GM21786 (cell line): ENCODE measurements around the gene MAP3K20.
"Not testable (repeated sequence)": the region's sequence is repeated elsewhere in the genome, so short reads cannot be mapped to it uniquely, and the experiment has no call there.

ENCODE experiments used
- ATAC-seq: cut with Tn5 transposase; IDR thresholded peaks from one replicate; pipeline ENCODE4 v1.9.1; 2021; ENCODE audit not compliant: unreplicated experiment

The MAP3K20 gene

DNA sequence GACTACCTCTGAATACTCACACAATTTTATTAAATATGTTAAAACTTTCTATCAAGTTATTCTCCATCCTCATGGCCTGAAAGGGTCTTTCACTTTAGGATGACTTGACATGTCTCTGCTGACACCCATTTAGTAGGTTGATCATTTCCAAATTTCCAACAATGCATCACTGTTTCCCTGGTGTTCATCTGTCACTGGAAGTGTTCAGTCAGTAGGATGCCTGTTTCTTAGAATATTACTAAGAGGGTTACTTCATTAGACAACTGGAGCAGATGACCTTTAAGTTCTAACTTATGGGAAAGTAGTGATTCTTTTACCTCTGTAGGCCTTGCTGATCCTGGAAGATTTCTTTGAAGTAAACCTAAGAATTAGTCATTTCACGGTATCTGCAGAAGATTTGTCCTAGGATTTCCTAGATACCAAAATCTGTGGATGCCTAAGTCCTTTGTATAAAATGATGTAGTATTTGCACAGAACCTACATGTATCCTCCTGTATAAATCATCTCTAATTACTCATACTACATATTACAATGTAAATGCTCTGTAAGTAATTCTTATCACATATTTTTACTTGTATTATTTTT, 77.7 kb downstream of the MAP3K20 start:
- no peak for ATAC-seq

DNA sequence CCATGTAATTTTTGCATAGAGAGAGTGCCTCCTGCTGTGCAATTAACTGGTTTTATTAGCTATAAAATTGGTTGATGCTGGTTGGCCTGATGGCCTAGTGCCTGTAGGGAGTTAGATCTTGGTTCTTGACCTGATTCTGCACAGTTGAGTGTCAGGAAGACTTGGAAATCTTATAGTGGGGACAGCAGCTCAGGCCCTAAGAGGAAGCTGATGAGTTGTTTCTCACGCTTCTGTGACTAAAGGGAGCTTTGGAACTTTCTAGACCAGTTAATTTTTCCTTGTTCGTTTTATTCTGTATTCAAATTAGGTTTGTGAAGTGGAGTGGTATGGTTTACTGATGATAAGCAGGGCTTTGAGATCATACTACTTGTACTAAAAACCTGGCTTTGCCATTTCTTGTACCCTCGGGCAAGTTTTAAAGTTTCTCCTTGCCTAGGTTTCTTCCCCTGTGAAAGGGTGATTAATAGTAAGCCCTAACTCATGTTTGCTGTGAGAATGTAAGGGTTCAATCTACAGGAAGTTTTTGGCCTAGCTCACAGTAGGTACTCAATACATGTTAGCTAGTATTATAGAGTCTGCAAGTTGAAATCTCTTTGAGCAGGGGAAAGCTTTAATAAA, 82.1 kb downstream of the MAP3K20 start:
- no peak for ATAC-seq

DNA sequence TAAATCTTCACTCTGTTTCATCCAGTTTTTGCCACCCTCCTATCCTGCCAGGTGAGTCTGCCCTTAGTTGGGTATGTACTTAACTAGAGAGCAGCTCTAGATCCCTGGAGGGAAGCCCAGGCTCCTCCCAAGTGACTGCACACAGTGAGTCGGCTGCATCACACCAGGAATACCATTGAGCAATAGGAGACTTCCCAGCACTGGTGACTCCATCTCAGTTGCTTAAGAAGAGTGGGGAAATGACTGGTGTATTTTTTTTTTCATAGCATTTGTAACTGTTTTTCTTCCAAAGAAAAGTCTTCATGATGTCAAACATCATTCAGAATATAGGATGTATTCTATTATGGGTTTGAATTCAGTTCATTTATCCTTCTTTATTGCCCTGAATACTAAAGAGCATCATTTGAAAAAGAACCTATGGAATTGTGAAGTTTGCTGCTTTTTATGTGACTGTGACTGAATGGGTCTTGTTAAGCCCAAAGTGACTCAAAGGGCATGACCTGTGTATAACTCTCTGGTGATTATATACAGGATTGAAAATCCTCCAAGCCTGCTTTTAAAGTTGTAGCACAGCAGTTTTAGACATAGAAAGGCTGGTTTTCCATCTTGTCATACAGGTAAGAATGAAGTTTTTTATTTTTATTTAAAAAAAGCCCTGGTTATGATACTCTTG, 84.3 kb downstream of the MAP3K20 start:
- ATAC-seq = no peak

DNA sequence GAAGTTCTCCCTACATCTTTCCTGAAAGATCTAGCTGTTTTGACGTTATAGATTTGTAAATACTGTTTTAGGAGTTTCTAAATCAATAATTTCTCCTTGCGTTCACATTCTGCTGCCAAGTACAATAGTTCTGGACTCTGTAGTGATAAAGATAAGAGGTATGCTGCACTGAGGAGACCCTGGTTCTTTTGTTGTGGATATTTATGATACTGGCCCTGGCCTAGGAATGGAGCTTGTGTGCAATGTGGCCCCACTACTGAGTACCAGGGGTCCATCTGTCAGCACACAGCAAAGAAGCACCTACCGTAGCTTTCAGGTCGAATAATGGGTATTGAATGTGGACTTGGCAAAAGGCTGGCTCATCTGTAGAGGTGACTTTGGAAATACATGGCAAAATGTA, 85.0 kb downstream of the MAP3K20 start:
- ATAC-seq = no peak

DNA sequence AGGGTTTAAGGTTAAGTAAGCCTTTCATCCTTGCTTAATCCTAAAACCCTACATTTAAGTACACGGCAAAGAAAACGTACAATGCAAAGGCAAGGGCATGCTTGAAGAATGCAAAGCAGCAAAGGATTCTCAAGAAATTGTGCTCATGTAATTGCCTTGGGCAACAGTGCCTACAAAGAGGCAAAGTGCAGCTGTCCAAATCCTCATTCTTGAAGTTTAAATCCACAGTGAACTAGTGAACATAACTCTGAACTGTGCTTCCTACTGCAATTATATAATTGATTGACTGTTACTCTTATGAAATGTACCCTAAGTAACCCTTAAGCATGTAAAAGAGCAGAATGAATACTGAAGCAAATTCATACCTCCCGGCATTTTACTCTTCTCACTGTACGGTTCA, 85.4 kb downstream of the MAP3K20 start:
- no peak for ATAC-seq

DNA sequence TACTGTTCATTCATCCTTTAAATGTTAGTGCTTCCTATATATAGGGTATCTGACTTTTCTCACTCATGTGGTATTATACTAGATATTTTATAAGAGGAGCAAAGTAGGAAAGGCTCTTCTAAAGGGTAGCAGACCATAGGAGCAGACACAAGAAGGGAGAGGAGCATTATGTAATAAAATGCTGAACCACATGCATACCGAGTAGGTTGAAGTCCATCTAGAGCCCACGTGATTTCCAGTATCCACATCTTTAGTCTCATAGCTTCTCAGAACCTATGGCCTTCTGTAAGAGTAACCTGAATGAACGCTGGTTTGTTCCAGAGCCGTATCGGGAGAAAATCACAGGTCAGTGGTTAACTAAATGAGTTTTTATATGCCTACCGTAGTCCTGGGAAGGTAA, 85.9 kb downstream of the MAP3K20 start:
- no peak for ATAC-seq

DNA sequence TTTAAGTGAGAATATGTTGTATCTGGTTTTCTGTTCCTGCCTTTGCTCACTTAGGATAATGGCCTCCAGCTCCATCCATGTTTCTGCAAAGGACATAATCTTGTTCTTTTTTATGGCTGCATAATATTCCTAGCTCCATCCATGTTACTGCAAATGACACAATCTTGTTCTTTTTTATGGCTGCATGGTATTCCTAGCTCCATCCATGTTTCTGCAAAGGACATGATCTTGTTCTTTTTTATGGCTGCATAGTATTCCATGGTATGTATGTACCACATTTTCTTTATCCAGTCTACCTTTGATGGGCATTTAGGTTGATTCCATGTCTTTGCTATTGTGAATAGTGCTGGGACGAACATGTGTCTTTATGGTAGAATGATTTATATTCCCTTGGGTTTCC, 87.7 kb downstream of the MAP3K20 start:
- not testable (repeated sequence) for ATAC-seq

DNA sequence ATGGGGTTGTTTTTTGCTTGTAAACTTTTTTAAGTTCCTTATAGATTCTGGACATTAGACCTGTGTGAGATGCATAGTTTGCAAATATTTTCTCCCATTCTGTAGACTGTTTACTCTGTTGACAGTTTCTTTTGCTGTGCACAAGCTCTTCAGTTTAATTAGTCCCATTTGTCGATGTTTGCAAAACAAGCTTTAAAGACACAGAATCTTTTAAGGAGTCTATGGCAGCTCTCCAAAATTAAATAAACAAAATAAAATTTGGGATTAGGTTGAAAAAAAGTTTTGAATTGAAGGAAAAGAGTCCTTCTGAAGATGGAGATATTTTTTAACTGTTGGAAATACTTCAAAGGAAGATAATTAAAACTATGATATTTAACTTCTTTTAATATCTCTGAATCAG, 88.8 kb downstream of the MAP3K20 start:
- no peak for ATAC-seq

DNA sequence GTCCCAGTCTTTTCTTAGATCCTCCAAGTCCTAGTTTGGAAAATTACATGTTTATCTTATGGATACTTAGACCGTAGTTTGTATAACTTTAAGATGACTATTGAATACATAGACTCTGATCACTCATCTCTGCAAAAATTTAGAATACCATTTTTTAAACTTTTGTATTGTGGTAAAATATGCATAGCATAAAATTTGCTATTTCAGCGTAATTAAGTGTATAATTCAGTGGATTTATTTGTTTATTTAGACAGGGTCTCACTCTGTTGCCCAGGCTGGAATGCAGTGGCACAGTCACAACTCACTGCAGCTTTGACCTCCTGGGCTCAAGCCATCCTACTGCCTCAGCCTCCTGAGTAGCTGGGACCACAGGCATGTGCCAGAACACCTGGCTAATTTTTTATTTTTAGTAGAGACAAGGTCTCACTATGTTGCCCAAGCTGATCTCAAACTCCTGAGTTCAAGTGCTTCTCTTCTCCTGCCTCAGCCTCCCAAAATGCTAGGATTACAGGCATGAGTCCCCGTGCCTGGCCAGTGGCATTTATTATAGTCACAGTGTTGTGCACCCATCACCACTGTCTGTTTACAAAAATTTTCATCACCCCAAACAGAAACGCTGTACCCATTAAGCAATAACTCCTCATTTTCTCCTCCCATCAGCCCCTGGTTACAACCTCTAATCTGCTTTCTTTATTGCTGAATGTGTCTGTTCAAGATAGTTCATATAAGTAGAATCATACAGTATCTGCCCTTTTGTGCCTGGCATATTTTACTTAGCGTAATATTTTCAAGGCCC, 90.0 kb downstream of the MAP3K20 start:
- ATAC-seq = no peak

DNA sequence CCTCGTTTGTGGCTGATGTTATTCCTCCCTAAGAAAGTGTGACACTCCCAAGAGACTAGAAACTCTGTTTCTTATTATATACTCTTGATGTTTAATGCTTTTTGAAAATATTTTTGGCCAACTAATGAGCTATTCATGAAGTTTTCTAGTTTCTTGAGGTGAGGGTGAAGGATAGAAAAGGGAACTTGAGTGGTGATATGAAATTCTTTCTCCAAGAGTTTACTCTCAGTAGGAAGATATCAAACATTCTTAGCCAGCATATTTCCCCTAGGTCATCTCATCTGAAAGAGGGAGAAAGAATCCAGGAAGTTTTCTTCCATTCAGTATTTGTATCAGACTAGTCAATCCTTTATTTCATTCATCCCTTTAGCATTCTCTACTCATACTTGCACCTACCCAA, 95.7 kb downstream of the MAP3K20 start:
- ATAC-seq = no peak

DNA sequence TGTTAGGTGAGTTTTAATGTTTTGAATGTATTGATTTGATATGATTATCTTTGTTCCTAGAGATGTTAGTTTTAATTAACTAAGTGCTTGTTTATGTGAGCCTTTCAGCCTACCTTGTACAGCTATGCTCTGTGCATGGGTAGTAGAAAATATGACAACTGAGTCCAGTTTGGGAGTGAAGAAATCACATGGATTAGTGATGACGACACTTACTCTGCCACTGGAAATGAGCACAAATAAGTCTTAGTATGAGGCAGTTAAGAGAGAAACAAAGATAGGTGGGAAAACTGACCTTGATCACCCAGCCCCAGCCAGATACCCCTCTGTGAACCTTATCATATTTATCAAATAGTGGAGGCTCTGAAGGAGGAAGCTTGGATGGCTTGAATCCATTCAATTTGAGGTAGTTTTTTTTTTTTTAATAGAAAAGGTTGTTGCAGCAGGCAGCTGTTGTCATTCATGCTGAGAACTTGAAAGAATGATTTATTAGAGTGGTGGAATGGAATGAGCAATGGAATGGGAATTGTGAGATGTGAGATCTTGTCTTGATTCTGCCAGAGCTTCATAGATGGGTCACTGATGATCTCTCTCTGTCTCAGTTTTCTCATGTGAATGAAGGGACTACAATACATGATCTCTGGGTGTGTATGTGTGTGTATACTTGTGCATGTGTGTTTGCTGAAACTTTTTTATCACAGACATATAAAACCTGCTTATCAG, 96.4 kb downstream of the MAP3K20 start:
- no peak for ATAC-seq

DNA sequence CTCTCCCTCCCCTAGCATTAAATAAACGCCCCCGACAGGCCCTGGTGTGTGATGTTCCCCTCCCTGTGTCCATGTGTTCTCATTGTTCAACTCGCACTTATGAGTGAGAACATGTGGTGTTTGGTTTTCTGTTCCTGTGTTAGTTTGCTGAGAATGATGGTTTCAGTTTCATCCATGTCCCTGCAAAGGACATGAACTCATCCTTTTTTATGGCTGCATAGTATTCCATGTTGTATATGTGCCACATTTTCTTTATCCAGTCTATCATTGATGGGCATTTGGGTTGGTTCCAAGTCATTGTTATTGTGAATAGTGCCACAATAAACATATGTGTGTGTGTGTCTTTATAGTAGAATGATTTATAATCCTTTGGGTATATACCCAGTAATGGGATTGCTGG, 98.7 kb downstream of the MAP3K20 start:
- not testable (repeated sequence) for ATAC-seq

DNA sequence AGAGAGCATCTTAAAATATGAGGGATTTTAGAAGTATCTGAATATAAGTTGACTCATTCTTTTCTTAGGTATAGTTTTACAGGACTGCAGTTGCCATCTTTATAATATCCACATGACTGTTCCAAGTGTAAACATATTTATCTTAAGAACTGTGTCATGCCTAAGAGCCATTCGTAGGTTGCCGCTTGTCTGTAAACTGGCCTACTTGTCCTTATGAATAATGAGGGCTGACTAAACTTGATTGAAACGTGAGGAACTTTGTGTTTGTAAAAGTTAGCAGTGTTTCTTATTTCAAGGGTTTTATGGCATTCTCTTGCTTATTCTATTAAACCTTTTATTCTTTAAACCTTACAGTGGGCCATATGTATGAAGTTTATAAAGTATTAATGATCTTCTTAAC, 99.6 kb downstream of the MAP3K20 start:
- no peak for ATAC-seq

DNA sequence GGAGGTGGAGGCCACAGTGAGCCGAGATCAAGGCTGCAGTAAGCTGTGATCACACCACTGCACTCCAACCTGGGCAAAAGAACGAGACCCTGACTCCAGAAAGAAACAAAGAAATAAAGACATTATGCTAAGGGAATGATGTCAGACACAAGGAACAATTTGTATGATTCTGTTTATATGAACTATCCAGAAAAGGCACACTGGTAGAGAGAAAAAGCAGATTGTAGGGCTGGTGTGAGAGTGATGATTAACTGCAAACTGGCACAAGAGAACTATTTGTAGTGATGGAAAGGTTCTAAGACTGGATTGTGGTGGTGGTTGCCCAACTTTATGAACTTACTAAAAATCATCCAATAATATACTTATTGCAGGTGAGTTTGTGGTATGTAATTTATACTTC, 106.3 kb downstream of the MAP3K20 start:
- no peak for ATAC-seq

DNA sequence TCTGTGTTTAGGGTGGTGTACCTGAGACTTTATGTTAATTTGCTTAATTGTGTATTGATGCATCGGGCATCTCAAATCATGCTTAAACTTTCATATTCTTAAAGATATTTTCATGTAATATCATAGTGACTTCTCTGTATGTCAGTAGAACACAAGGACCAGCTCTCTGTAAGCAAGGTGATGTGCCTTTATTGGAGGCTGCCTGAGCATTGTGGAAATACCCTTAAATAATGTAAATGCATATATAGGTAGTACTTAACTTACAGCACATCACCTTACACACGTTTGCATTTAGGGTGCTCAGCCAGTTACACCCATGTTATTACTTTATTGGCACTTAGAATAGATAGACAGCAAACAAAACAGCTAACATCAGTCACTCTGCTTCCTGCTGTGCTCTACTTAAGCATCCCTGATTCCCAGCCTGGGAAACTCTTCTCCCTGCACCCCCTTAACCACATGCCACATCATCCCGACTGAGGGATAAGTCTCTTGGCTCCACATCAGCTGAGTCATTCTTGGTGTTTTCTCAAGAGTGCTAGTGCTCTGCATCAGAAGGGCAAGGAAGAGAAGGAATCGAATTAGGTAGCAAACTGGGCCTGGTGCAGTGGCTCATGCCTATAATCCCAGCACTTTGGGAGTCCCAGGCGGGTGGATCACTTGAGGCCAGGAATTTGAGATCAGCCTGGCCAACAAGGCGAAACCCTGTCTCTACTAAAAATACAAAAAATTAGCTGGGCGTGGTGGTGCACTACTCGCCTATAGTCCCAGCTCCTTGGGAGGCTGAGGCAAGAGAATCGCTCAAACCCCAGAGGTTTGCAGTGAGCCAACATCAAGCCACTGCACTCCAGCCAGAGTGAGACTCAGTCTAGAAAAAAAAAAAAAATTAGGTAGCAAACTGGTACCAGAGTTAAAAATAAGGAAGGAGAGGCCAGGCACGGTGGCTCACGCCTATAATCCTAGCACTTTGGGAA, 108.7 kb downstream of the MAP3K20 start:
- no peak for ATAC-seq

DNA sequence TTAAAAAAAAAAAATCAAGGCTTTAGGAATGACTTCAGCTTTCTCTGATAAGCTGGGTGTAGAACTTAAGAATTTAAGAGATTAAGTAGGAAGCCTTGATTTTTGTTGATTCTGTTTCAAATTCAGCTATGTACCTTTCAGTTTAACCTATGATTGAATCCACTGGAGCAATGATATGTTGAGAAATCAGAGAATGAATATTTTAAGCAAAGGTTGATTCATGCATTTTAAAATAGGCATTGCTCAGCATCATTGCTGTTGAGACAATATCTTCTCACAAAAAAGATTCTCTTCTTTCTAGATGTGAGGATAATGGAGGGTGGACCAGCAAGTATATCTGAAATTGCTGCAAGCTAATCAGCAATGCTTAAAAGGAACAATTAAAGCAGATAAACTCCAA, 109.8 kb downstream of the MAP3K20 start:
- ATAC-seq = no peak

DNA sequence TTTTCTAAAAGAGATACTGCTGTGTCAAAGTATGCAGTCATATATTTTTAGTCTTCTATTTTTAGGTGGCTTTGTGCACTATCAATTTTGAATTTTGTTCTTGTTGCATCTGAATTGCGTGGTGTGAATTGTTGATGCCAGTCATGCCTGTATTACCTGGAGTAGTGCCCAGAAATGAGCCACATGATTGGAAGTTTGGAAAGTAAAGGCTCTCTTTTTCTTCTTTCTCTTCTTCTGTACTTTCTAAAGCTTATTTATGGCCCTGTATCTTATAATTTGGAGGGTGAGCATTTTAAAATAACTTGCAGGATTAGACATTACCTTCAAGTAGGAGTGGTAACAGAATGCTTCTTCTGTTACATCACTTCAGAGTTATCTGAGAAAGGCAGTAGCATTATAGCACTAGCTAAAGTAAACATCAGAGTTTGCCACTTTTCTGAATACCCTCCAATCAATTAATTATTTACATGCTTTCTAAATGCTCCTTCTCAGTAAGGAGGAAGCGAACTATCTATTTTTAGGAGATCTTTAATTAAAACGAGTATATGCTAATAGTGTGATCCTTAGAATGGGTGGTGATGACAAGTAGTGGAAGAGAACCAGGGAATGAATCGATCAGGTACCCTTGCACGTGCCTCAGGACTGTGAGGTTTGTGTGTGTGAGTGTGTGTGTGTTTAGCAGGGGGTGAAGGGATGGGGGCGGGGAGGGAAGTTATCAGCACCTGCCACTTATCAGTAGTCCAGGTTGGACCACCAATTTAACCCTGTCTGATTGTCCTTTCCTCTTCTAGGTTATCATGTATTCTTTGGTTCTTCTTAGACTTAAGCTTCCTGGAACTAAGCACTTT, 112.5 kb downstream of the MAP3K20 start:
- no peak for ATAC-seq

DNA sequence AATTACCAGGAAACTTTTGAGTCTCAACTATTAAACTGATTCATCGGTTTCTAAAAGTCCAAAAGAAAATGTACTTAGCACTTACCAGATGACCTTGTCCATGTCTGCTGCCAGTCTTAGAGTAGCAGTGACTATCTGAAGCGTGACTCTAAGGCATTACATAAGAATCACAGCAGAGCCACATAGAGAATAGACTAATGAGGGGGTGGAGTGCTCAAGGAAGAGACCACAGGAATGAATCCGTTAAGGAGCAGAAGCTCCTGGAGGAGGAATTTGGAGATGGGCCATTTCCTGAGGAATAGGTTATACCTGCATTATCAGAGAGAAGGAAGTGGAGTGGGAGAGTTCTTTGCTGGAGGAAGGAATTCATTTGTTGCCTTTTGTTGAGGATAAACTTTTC, 116.0 kb downstream of the MAP3K20 start:
- no peak for ATAC-seq

DNA sequence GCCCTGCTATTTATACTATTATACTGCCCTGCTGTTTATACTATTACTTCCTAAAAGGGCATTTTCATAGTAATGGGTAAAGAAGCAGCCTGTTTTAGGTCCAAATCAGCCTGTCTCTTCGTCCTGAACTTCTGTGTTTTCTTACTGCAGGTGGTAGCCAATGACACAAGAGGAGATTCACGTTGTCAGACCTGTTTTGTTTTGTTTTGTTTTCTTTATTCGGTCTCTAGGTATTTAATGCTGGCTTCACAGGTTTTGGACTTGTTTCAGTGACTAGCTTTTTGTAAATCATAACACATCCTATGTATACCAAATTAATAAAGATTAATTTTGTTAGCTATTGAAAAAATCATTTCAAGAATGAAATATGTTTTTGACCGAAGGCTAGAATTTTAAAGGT, 116.4 kb downstream of the MAP3K20 start:
- ATAC-seq = no peak
